MCF 10A (cell line): ENCODE data around the gene ARHGAP20. TPM values are rescaled to one million over a fixed set of nuclear protein-coding genes. Genes with fewer than 3 reads are reported as not detected.

Experiments used
- BruUV-seq: library from RNA; stranded (reverse); fragments of 400-500 nt; replicated peaks from 2 replicates; lab custom pipeline; 2021; lab: Mats Ljungman, UMichigan
- CTCF ChIA-PET: fragments of 300-600 bp; sonication (Branson Sonifier 250); formaldehyde crosslinking; extraction: SDS; loops from one replicate; lab custom pipeline; 2021; ENCODE audit warnings: antibody characterized with exemption, inconsistent platforms; lab: Yijun Ruan, JAX
- POLR2A ChIA-PET: fragments of 300-600, 350-650 bp; sonication (Branson Sonifier 250); formaldehyde crosslinking; extraction: SDS; loops from one replicate; lab custom pipeline; 2020; ENCODE audit warnings: antibody characterized with exemption, inconsistent platforms; lab: Yijun Ruan, JAX
- DNase-seq: peaks from one replicate; pipeline ENCODE4 v3.0.0-alpha.2; 2018; ENCODE audit not compliant: unreplicated experiment
- H3K27ac Mint-ChIP-seq: one replicate; pipeline ENCODE4 v1.8.0; 2022; ENCODE audit warnings: mild to moderate bottlenecking, low read depth, mixed read lengths; ENCODE audit not compliant: unreplicated experiment
- H3K27me3 Mint-ChIP-seq: one replicate; pipeline ENCODE4 v1.8.0; 2022; ENCODE audit warnings: mixed read lengths; ENCODE audit not compliant: insufficient read depth, unreplicated experiment
- H3K36me3 Mint-ChIP-seq: one replicate; pipeline ENCODE4 v1.8.0; 2022; ENCODE audit warnings: mild to moderate bottlenecking, moderate library complexity, mixed read lengths; ENCODE audit not compliant: insufficient read depth, unreplicated experiment
- H3K4me1 Mint-ChIP-seq: one replicate; pipeline ENCODE4 v1.8.0; 2022; ENCODE audit warnings: mixed read lengths; ENCODE audit not compliant: insufficient read depth, unreplicated experiment
- H3K4me3 Mint-ChIP-seq: one replicate; pipeline ENCODE4 v1.8.0; 2022; ENCODE audit warnings: mild to moderate bottlenecking, moderate library complexity, mixed read lengths; ENCODE audit not compliant: unreplicated experiment
- H3K9me3 Mint-ChIP-seq: one replicate; pipeline ENCODE4 v1.8.0; 2022; ENCODE audit warnings: mixed read lengths; ENCODE audit not compliant: unreplicated experiment
- CTCF ChIP-seq: fragments of 200-600 bp; IDR thresholded peaks from one replicate; pipeline ENCODE4 v1.8.0; 2022; ENCODE audit warnings: antibody characterized with exemption, mild to moderate bottlenecking; ENCODE audit not compliant: unreplicated experiment
- intact Hi-C: fragments of 100-400 bp; cut with micrococcal nuclease; formaldehyde crosslinking; loops from 2 replicates; pipeline ENCODE4 v1.14.1; 2022
- total RNA-seq: library from RNA; stranded (reverse); gene quantifications from 2 replicates; pipeline ENCODE4 v1.2.3, GENCODE V29; 2022

ARHGAP20 gene
- total RNA-seq, 1 experiment from 2014 or later, result not detected

- no peak for TF ChIP-seq CTCF
- intact Hi-C loops, result no loop called here
- H3K4me1 Mint-ChIP-seq, result no peaks in the 10 kb centered on the region
- ChIA-PET POLR2A (no interaction called here), CTCF (interaction anchor here (0.6 kb wide), 1 partner anchor 19 kb away, joined by 4 read pairs; no protein-coding TSS in a partner anchor)
- no peak overlapping the region for H3K27ac Mint-ChIP-seq
- H3K36me3 Mint-ChIP-seq, result peaks cover 7% of the 10 kb centered on the region
- peaks cover 81% of the 10 kb centered on the region for H3K27me3 Mint-ChIP-seq
- no TSS peak for BruUV-seq
- DNase-seq, result no peak
- no peaks in the 10 kb centered on the region for H3K9me3 Mint-ChIP-seq
- H3K4me3 Mint-ChIP-seq, result no peak overlapping the region
Measured at GRCh38 chr11:110737593-110737992, 25.4 kb upstream of the ARHGAP20 start.

- DNase-seq, result no peak
- Mint-ChIP-seq H3K9me3 (no peaks in the 10 kb centered on the region), H3K27ac (no peak overlapping the region), H3K27me3 (peaks cover 81% of the 10 kb centered on the region), H3K36me3 (peaks cover 7% of the 10 kb centered on the region), H3K4me1 (no peaks in the 10 kb centered on the region), H3K4me3 (no peak overlapping the region)
- ChIA-PET POLR2A (no interaction called here), CTCF (no interaction called here)
- no TSS peak for BruUV-seq
- intact Hi-C loops, result no loop called here
- no peak for TF ChIP-seq CTCF
Measured at GRCh38 chr11:110736171-110736553, 23.9 kb upstream of the ARHGAP20 start.

- CTCF ChIA-PET, result no interaction called here
- no peaks in the 10 kb centered on the region for H3K4me1 Mint-ChIP-seq
- intact Hi-C loops, result no loop called here
- DNase-seq, result no peak
- peaks cover 86% of the 10 kb centered on the region for H3K27me3 Mint-ChIP-seq
- no peak for TF ChIP-seq CTCF
- no TSS peak for BruUV-seq
- POLR2A ChIA-PET, result no interaction called here
- H3K4me3 Mint-ChIP-seq, result no peak overlapping the region
- peaks cover 7% of the 10 kb centered on the region for H3K36me3 Mint-ChIP-seq
- H3K27ac Mint-ChIP-seq, result no peak overlapping the region
- H3K9me3 Mint-ChIP-seq, result no peaks in the 10 kb centered on the region
Measured at GRCh38 chr11:110735455-110736170, 23.4 kb upstream of the ARHGAP20 start.

- no peak overlapping the region for H3K4me3 Mint-ChIP-seq
- peaks cover 7% of the 10 kb centered on the region for H3K36me3 Mint-ChIP-seq
- no peak overlapping the region for H3K27ac Mint-ChIP-seq
- CTCF ChIA-PET, result no interaction called here
- peaks cover 92% of the 10 kb centered on the region for H3K27me3 Mint-ChIP-seq
- H3K9me3 Mint-ChIP-seq, result no peaks in the 10 kb centered on the region
- no peak for TF ChIP-seq CTCF
- POLR2A ChIA-PET, result no interaction called here
- no peak for DNase-seq
- intact Hi-C loops, result no loop called here
- H3K4me1 Mint-ChIP-seq, result no peaks in the 10 kb centered on the region
- no TSS peak for BruUV-seq
Measured at GRCh38 chr11:110734790-110735189, 22.6 kb upstream of the ARHGAP20 start.
